ENCODE data around the gene FERMT3.
"Not testable (repeated sequence)": the region's sequence is repeated elsewhere in the genome, so short reads cannot be mapped to it uniquely, and the experiment has no call there.

The FERMT3 gene

GRCh38 chr11:64235437-64236161 is 29.1 kb downstream of the FERMT3 start:
- no peak for DNase-seq (ENCODE audit: low read depth in 2 of 2)

GRCh38 chr11:64237484-64237951 is 31.0 kb downstream of the FERMT3 start:
- no peak for DNase-seq (ENCODE audit: low read depth in 2 of 2)

- DNase-seq (ENCODE audit: low read depth in 2 of 2), result no peak
These were observed 31.6 kb downstream of the FERMT3 start for GRCh38 chr11:64238076-64238475.

DNA sequence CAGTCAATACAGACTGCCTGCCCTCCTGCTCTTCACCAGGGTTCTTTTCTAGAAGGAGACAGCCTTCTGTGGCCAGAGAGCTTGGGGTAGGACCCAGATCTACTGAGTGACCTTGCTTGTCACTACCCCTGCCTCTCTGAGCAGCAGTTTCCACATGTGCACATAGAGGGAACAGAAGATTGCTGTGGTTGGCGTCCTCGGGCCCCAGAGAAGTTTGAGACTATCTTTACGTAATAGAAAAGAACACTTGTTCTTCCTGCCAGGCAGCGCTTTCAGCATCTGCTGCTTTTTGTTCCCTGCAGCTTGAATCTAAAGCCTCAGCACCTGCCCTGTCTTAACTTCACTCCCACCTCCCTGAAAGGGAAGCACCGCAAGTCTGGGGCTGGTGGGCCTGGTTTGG is 32.5 kb downstream of the FERMT3 start:
- DNase-seq (ENCODE audit: low read depth in 2 of 2), result no peak

DNA sequence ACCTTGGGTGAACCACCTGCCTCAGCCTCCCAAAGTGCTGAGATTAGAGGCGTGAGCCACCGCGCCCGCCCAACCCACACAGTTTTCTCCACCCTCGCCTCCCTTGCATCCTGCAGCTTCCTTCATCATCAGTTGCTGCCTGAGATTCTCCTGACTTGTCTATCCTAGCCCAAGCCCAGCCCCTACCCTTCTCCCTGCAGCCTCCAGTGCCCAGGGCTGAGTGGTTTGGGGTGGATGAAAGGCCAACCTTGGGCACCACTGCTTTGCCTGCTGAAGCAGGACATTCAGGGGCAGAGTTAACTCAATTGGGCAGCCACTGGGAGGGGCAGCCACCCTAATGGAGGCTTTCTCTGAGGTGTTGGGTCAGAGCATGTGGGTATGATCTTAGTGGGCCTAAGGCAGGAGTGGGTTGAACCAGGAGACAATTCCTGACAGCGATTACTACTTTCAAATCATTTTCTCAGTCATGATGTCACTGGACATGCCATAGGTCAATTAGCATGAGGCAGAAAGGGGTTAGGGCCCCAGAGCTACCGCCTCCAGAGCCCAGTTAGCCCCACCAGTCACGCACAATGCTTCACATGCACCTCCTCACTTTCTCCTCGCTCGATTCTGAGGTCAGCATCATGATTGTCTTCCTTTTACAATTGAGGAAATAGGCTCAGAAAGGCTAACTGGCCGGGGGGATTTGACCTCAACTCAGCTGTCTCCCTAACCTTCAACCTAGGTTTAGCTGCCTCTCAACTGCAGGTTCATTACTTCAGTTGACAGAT is 33.3 kb downstream of the FERMT3 start:
- DNase-seq (ENCODE audit: low read depth in 2 of 2), result no peak

DNA sequence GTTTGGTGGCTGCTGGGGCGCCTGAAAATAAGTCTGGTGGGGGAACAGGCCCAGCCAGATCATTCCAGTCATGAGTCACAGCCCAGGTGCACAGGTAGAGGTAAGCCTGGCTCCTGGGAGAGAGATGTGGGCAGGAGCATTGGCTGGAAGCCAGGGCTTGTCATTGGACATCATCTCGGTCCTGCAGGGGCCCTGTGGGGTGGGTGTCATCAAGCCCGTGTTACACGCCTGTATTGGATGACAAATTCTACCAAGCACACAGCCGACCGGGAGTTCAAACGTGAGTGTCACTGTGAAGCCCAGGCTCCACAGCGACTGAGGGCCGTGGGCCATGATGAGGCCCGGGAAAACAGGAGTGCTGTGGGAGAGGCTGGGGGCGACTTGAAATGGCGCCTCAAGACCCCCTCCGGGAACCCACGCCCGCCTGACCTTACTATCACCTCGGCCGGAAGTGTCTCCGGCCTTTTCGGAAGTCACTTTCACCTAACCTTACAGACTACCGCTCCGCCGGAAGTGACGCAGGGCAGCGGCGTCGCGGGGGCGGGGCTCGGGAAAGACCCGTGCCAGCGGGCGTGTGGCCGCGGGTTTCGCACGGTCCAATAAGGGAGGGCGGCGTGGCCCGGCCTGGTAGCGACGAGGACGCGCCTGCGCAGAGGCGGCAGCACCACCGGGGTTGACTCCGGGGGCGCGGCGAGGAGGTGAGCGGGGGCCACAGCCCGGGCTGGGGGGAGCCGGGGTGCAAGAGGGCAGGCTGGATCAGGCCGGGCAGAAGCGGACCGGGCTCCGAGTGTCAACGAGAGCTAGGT is 34.1 kb downstream of the FERMT3 start, which contains the start of gene FKBP2:
Gene FKBP2 (plus strand): TSS at position 661 of the 806 bp plus-strand sequence. CDS start 1,293 bp downstream, outside the sequence.
- DNase-seq (ENCODE audit: low read depth in 2 of 2), result peak; percentile 96 to 98

DNA sequence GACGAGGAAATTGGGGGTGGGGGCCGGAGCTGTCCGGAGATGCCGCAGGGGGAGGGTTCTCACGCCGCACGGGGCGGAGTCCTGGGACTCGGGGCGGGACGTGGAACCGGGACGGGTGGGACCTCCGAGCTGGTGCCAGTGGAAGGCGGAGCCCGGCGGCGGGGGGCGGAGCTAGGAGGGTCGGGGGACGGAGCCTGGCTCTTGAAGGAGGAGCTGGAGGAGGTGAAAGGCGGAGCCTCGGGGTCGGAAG is 34.6 kb downstream of the FERMT3 start:
- peak in 1 of 2 donors; percentile 99 for DNase-seq (ENCODE audit: low read depth in 2 of 2)

DNA sequence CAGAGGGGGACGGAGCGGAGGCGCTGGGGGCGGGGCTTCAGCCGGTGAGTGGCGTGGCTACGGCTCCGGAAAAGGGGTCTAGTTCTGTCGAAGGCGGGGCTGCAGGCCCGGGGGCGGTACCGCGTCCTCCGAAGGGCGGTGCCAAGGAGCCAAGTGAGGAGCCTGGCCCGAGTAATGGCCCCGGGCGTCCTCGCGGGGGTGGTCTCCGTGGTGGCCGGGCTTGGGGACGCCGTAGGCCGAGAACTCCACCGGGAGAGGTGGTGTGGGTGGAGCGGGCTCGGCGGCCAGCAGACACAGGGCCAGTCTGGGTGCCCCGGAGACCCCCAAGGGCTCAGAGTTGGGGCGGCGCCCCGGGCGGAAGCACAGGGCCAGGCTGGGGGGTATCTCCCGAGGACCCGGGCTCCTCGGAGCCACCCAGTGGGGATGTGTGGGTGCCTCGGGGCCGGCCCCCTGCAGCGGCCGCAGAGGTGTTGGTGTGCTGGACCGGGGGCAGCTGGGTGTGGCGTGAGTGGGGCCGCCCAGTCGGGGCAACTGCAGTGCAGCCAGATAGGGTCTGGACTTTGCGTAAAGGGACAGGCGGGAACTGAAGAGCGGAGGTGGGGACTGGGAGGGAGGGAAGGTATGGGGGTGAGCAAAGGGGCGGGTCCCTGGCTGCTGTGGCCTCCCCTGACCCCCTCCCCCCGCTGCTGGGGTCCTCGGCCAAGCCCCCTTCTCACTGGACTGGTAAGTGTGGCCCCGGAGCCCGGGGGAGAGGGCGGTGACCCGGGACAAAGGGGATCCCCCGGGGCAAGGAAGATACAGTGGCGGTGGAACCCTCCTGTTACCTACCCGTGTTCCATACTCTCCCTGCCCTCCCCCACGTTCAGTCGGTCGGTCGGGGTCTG is 35.2 kb downstream of the FERMT3 start:
- DNase-seq (ENCODE audit: low read depth in 2 of 2), result peak in 1 of 2 donors; percentile 99

- no peak for DNase-seq (ENCODE audit: low read depth in 2 of 2)
These were observed 36.8 kb downstream of the FERMT3 start for GRCh38 chr11:64243236-64243854.

GRCh38 chr11:64244107-64244506 is 37.6 kb downstream of the FERMT3 start:
- no peak for DNase-seq (ENCODE audit: low read depth in 2 of 2)

GRCh38 chr11:64244966-64245365 is 38.4 kb downstream of the FERMT3 start:
- DNase-seq (ENCODE audit: low read depth in 2 of 2), result no peak

GRCh38 chr11:64245401-64245796 is 38.9 kb downstream of the FERMT3 start:
- peak in 1 of 2 donors; percentile 31 for DNase-seq (ENCODE audit: low read depth in 2 of 2)

- DNase-seq (ENCODE audit: low read depth in 2 of 2), result peak; percentile 73 to 78
These were observed 39.5 kb downstream of the FERMT3 start for GRCh38 chr11:64245797-64246620.

DNA sequence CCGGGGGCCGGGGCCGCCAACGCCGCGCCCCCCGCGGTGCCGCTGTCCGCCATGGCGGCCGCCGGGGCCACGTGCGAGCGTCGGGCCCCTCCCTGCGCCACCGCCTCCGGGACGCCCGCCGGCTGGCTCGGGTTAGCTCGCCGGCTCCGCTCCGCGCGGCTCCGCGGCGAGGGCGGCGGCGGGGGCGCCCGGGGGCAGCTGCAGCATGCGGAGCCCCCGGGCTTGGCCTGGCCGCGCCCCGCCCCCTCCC is 40.0 kb downstream of the FERMT3 start:
- not testable (repeated sequence) for DNase-seq (ENCODE audit: low read depth in 2 of 2)

DNA sequence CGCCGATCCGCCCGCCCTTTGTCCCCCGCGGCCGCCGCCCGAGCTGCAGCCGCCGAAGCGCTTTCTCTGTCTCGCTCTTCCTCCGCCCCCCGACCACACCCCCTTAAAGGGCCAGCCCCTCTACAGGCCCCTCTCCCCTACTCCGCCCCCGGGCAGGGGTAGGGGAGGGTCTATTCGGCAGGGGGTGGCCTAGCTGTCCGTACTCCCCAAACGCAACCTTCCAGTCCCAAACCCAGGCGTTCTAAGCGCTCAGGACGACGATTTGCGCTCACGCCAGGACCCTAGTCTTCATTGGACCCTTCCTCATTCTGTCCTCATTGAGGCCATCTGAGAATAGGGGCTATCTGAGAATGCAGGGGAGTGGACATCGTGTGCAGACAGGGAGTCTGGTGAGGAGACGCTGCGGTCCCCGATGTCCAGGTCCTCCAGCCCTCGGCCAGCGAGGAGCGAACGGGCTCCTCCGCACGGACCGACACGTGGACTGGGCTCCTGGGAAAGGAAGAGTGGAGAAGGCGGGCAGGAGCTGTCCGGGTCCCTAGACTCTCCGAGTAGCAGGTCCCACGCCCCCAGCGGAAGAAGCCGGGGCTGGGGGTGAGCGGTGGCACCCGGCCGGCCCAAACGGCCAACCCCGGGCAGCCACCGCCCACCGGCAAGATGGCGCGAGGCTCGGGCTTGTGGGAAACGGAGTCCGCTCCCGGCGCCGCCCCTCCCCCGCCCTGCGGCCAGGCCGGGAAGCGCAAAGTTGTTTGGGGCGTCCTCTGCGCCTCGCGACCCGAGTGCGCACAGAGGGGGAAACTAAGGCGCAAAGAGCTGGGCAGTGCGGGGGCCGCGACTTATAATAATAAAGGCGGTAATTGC is 40.6 kb downstream of the FERMT3 start, which contains the start of gene PPP1R14B:
Gene PPP1R14B (minus strand): TSS at position 73 of the 858 bp plus-strand sequence. CDS start 270 bp downstream, outside the sequence.
- DNase-seq (ENCODE audit: low read depth in 2 of 2), result peak; percentile 59 to 65

GRCh38 chr11:64247729-64248531 is 41.4 kb downstream of the FERMT3 start:
- DNase-seq (ENCODE audit: low read depth in 2 of 2), result no peak

- DNase-seq (ENCODE audit: low read depth in 2 of 2), result no peak
These were observed 42.1 kb downstream of the FERMT3 start for GRCh38 chr11:64248578-64248977.

DNA sequence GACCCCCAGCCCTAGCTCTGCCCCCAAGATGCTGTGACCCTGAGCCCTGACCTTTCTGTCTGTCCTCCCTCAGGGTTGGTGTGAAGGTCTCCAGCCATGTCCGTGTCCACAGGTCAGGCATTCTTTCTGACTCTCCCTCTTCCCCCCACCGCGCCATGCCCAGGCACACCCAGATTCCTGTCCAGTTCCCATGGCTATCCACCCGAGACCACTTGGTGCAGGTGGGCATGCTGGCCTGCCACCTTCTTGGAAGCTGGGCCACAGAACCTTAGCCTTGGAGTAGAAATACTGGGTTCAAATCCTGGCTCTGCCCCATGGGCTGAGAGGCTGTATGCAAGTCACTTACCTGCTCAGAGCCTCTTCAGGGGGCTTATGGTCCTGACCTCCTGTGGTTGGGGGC is 42.5 kb downstream of the FERMT3 start:
- DNase-seq (ENCODE audit: low read depth in 2 of 2), result no peak
